22Rv1 (cell line): ENCODE results near the gene PWWP2B.

Experiments used
- CTCF ChIP-seq: fragments of 450-650 bp; IDR thresholded peaks from 2 replicates; pipeline ENCODE4 v1.5.1; 2017; ENCODE audit warnings: mild to moderate bottlenecking
- ZFX ChIP-seq: fragments of 450-650 bp; IDR thresholded peaks from 2 replicates; pipeline ENCODE4 v1.6.1; 2017; ENCODE audit warnings: antibody characterized with exemption, borderline replicate concordance

DNA sequence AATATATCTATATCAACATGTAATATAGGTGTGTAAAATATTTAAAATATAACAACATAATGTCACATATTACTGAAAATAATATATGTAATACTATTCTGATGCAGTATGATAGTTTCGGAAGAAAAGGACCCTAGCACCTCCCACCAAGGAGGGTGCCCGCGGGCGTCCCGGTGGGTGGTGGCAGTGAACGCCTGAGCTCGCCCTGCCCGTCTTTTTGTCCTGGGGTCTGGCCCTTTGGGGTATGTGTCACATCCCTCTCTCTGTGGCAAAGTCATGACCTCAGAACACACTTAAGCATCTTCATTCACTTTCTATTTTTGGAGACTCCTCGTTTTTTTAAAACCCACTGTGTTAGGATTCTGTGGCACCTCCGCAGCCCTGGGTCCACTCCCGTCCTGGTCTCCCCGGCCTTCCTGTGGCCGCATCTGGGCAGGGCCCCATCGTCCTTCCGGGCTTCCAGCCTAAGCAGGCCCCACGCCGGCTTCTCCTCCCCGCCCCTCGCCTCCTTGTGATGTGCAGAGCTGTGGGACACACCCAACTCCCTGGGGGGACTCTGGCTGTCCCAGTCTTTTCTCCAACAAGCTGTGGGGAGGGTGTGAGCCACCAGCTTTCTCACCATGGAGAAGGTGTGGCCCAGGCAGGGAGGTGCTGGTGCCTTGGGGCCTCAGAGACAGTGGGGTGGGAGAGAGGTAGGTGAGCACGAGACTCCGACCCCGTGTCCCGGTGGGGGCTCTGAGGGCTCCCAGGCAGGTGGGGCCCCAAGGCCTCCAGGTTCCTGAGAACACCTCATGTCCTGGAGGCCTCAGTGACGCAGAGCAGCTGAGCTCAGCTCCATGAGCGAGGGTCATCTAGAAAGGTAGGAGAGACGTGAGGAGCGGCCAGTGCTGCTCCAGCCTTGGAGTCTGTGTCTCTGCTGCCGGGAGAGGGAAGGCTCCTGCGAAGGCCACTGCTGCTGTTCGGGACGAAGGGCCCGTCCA lies 16.5 kb downstream of the PWWP2B start:
- no peak for TF ChIP-seq CTCF
- no peak for TF ChIP-seq ZFX
